Measurements from ENCODE around the gene EAF2. TPM values are rescaled to one million over a fixed set of nuclear protein-coding genes. Genes with fewer than 3 reads are reported as not detected.

EAF2 gene
- total RNA-seq, 1 donor = 2.3 TPM

GRCh38 chr3:121803771-121804320 lies 31.2 kb upstream of the EAF2 start:
- TF ChIP-seq CTCF (IDR thresholded peaks at IDR 0.05; ENCODE audit: insufficient read depth, low read length) = no peak
- DNase-seq (ENCODE audit: low read depth) = no peak
- no peak overlapping the region for H3K4me3 ChIP-seq (ENCODE audit: low read depth, low read length)

GRCh38 chr3:121809249-121809648 lies 25.8 kb upstream of the EAF2 start:
- TF ChIP-seq CTCF (IDR thresholded peaks at IDR 0.05; ENCODE audit: insufficient read depth, low read length) = no peak
- no peak overlapping the region for H3K4me3 ChIP-seq (ENCODE audit: low read depth, low read length)
- DNase-seq (ENCODE audit: low read depth) = no peak

GRCh38 chr3:121817753-121818152 lies 17.3 kb upstream of the EAF2 start:
- H3K4me3 ChIP-seq (ENCODE audit: low read depth, low read length) = no peak overlapping the region
- DNase-seq (ENCODE audit: low read depth) = no peak
- TF ChIP-seq CTCF (IDR thresholded peaks at IDR 0.05; ENCODE audit: insufficient read depth, low read length) = no peak

- no peak overlapping the region for H3K4me3 ChIP-seq (ENCODE audit: low read depth, low read length)
- TF ChIP-seq CTCF (IDR thresholded peaks at IDR 0.05; ENCODE audit: insufficient read depth, low read length) = no peak
- DNase-seq (ENCODE audit: low read depth) = no peak
These were observed 16.4 kb upstream of the EAF2 start for GRCh38 chr3:121818578-121818977.

GRCh38 chr3:121819236-121819635 lies 15.8 kb upstream of the EAF2 start:
- H3K4me3 ChIP-seq (ENCODE audit: low read depth, low read length) = no peak overlapping the region
- no peak for DNase-seq (ENCODE audit: low read depth)
- no peak for TF ChIP-seq CTCF (IDR thresholded peaks at IDR 0.05; ENCODE audit: insufficient read depth, low read length)

- peak; percentile 25 for DNase-seq (ENCODE audit: low read depth)
- H3K4me3 ChIP-seq (ENCODE audit: low read depth, low read length) = no peak overlapping the region
- TF ChIP-seq CTCF (IDR thresholded peaks at IDR 0.05; ENCODE audit: insufficient read depth, low read length) = no peak
These were observed 13.4 kb upstream of the EAF2 start for GRCh38 chr3:121821421-121822199.

All from fibroblast of the aortic adventitia (primary cell).